Hematopoietic multipotent progenitor cell treated with erythropoietin and hydrocortisone succinate and interleukin-3 and kit ligand, for 17 days (in vitro differentiated cells): ENCODE results near the gene NTRK3.

Experiments
- DNase-seq: peaks from one replicate; pipeline ENCODE4 v3.0.0-alpha.2; 2015; ENCODE audit warnings: low spot score

NTRK3 gene

DNA sequence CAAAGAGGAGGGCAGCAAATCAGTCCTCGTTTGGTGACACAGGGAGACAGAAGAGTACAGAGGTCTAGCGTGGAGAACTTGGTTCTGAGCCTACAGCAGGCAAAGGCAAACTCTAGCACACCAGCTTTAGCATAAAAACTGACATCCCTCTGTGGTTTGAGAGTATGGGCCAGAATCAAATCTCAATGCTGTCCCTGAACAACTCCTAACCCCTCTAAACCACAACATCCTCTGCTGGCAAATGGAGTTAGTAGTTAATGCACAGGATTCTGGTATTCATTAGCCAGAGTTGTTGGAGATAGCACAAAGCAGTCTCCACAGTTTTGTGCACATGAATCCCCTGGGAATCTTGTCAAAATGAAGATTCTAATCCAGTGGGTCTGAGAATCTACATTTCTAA, 315.8 kb downstream of the NTRK3 start:
- no peak for DNase-seq

DNA sequence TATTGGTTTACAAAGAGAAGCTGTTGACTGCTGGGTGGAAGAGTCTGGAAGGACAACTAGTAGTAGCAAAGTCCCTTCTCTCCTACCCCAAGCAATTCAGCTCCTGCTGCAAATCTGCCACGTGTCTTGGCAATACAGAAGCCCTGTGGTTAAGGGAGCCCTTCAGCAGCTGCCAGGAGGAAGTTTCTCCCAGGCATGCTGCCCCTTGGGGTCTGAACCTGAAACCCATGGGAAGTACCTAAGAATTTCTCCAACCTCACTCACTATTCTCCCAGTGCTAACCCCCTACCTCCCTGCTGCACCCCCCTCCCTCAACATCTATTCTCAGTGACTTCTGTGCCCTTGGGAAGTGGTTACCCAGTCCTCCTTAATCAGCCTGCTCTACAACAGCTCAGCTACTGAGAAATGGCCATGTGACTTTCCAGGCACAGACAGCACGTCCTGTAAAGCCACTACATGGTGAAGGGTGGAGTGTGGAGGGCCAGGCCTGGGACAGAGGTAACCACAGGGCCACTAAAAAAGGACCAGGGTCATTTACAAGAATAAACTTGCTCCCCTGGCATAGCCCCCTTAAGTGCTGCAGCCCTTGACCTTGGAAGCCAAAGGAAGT, 316.6 kb downstream of the NTRK3 start:
- DNase-seq, result no peak

DNA sequence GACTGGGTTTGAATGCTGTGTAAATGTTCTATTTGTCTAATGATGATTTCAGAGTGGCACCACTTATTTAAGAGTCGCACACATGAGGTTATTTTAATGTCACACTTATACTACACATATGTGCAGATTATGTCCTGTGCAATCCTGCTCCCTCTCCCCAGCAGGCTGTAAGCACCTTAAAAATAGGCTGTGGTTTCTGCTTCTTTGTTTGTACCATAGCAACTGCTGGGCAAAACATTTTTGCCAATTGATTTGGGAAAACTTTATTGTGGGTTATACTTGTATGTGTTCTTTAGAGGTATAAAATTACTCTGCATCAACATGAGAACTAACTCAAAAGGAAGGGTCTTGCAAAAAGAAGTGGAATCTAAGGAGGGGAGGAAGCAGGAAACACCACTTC, 318.5 kb downstream of the NTRK3 start:
- DNase-seq, result no peak

- DNase-seq, result no peak
These were observed 321.0 kb downstream of the NTRK3 start for GRCh38 chr15:87935583-87935982.

DNA sequence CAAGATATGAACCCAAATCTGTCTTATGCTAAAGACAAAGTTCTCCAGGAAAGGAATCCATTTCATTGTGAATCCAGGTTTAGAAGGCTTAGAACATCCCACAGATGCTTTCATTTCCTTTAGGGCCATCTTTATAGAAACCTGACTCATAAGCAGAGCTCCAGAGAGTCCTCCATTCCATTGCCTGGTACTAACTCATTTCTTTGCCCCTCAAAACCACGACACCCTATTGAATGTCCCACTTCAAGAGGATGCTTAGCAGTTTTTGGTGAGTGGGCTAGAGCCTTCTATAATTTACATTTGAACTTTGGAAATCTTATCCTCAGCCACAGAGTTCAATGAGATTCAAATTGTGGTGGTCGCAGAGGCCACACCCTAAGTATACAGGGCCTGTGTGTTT, 325.0 kb downstream of the NTRK3 start:
- no peak for DNase-seq

GRCh38 chr15:87930457-87930856, 326.1 kb downstream of the NTRK3 start:
- DNase-seq, result no peak

GRCh38 chr15:87929841-87930240, 326.7 kb downstream of the NTRK3 start:
- DNase-seq, result no peak

- DNase-seq, result no peak
These were observed 332.1 kb downstream of the NTRK3 start for GRCh38 chr15:87924433-87924832.

GRCh38 chr15:87919064-87919463, 337.5 kb downstream of the NTRK3 start:
- no peak for DNase-seq

DNA sequence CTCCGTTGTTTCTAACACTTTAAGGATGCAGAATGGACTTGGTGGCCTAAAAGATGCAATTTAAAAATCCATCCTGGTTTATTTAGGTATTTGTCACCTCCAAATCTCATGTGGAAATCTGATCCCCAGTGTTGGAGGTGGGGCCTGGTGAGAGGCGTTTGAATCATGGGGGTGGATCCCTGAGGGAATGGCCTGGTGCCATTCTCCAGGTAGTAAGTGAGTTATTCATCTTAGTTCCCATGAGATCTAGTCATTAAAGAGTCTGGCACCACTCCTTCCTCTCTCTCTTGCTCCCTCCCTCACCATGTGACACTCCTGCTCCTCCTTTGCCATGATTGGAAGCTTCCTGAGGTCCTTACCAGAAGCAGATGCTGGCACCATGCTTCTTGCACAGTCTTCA, 339.1 kb downstream of the NTRK3 start:
- no peak for DNase-seq

DNA sequence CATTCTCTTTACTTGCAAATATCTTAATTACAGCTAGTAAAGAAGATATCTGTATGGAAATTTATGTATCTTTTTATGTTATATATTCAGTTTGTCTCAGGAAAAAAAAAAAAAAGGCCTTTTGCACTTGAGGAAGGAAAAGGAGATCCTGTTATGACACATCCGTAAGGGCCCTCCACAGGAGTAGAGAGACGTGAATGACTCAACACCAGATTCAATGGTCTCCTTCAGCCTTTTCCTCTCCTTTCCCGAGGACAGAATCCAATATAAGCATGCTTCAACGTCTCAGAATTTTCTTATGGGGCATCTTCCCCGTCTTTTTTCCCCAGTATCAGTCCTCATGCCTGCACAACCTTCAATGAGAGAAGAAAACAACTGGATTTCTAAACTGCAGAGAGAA, 340.3 kb downstream of the NTRK3 start:
- DNase-seq, result no peak

DNA sequence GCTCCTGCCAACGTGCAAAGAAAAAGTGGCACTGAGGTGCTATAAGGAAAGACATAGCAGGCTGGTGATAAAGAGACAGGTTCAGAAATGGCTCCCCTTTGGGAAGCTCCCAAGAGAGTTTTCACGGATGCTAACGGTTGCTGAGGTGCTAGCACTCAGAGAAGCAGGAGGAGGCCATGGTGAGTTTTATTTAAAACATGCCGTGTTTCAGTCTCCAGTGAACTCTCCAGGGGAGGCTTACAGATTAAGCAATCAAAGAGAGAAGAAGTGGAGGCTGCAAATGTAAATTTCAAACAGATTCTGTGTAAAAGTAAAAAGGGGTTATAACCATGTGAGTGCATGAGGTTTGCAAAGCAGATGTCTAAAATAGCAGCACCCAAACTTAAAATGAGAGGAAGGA, 346.2 kb downstream of the NTRK3 start:
- no peak for DNase-seq

GRCh38 chr15:87907676-87908446, 348.7 kb downstream of the NTRK3 start:
- no peak for DNase-seq

GRCh38 chr15:87906444-87906843, 350.1 kb downstream of the NTRK3 start:
- no peak for DNase-seq

DNA sequence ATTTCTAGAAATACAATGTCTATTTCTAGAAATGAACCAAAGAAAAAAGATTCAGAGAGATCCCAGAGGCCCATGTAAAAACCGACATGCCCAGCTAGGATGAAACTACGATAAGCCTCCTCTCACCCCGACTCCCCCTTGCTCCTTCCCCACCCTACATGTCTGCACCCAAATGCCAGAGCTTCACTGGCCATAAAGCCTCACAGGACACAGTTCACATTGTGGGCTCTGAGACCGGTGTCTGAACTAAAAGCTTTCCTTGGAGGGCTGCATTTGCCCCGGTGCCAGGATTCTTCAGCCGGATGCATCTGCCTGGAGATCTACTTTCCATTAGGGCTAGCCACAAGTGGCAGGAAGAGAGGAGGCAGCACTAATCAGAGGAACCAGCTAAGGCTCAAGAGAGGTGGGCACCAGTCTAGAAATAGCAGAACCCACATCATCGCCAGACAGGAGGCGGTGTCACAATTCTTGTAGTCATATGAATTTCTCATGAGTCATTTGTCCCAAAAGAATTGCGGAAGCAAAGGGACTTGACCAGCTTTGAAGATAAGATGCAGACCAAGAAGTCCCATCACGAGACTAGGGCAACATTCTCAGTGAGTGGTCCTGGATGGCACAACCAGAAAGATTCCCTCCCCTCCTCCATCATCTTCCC, 353.6 kb downstream of the NTRK3 start:
- no peak for DNase-seq

DNA sequence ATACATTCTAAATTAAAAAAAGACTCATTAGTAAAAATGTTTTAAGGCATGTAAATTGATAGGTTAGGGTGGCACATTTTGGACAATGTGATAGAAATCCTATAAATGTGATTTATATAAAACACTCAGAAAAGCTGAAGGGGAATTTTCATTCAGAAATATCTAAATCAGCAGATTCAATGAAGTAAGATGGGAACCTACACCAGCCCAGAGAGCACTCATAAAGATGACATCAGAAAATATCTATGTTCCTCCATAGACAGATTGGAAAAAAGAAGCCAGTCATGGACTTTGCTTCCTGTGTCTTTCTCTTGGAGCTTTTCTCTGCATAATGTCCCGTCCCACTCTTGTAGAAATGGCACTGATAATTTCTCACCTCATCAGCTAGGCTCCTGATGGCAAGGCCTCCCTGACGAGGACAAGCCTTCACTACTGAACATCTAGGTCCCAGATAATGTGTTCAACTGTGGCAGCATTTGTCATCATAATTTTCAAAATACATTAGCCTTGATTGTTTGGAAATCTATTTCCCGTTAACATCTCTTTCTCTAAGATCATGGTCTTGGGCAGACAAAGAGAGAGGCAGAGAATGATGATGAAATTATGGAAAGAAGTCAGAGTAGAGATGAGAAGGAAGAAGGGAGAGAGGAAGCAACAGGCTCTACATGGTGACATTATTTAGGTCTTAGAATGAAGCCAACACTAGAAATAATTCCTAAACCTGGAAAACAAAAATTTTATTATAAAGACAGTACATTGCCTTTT, 354.4 kb downstream of the NTRK3 start:
- DNase-seq, result no peak

GRCh38 chr15:87901008-87901407, 355.5 kb downstream of the NTRK3 start:
- DNase-seq, result no peak

GRCh38 chr15:87896936-87897335, 359.6 kb downstream of the NTRK3 start:
- DNase-seq, result no peak

DNA sequence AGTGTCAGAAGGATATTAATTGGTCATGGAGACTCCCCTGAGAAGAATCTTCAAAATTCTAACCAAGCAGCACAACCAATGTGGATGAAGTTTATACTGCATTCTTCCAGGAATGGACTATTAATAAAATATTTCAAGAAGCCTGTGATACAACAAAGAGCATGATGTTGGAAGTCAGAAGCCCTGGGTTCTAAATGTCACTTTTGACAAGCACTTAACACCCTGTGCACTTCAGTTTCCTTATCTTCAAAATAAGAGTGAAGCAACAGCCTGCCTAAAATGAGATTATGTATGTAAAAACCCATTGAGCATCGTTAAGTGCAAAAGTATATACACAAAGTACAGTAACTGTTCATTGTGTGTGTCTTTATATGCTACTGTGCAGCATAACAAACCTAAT, 369.4 kb downstream of the NTRK3 start:
- DNase-seq, result no peak

DNA sequence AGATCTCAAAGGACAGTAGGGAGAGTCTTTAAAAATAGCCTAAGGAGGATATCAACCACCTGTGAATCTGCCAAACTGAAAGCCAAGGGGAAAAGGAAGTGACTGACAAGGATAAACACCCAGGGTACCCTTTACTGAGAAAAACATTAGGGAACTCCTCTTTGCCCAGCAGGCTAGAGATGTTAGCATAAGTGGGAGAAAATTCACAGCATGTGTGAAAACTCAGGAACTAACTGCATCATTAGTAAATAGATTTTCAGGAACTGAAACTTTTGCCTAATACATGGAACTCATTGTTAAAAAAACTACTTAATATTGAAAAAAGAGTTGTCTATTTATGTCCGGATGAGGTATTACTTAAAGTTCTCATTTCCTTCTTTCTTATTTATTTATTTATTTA, 375.5 kb downstream of the NTRK3 start:
- DNase-seq, result no peak

DNA sequence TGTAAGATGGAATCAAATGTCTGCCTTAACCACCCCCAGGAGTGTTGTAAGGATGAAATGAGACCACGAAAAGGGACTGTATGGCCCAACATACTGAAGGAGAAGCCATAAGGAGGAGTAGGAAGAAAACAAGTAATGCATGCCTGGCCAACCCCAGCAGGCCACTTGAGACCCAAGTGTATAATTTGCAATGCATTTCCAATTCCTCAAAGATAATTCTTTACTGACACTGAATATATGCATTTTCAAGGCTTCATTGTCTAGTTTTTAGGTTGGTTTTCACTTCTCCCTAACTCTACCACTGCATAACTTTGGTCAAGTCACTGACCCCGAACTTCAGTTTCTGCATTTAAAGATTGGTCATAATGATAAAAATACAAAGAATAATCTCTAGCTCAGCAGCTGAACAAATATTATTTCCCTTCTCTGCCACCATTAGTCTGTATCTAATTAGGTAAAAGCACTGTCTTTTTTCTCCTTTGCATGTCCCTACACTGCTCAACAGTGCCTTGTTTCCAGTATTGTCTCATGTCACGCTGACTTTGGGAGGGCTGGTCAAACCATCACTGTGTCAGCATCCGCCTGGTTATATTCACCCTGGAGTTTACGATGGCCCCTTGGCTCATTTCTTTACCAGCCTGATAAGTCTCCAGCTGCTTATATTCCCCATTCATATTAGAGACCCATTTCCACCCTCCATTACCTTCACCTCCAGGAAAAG, 378.6 kb downstream of the NTRK3 start:
- no peak for DNase-seq
